ENCODE measurements around the gene DSE.

DNA sequence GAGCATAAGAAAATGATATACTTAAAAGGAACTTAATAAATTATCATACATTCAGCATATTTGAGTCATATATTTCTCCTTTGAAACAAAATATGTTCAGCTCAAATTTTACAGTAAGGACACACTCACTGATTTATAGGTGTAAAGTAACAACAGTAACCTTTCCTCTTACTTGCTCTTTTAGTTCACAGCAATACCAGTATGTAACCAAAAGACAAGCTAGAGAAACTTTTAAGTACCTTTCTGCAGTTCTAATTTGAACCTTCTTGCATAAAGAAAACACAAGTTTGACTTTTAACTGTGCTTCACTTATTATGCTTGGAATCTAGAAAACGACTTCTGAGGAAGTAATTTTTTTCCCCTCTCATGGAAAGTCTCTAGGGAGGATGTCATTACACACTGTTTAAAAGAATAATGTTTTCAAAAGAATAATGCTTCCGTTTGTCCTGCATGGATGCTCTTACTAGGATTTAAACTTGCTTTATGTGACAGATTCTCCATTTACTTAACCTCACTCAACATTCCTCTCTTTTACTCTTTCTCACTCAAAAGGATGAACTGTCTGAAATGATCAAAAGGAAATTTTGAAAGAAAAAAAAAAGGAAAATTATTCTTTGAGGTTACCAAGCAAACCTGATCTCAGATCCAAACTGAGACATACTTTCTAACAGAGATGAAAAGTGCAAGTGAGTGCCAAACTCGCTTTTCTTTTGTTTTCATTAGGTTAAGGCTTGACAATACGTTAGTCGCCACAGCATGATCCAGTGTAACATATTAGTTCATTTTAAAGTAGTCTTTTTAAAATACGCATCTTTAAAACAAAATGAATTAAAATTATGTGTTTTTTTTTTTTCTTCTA is 68.1 kb downstream of the DSE start:
- TF ChIP-seq, protein P1, sequence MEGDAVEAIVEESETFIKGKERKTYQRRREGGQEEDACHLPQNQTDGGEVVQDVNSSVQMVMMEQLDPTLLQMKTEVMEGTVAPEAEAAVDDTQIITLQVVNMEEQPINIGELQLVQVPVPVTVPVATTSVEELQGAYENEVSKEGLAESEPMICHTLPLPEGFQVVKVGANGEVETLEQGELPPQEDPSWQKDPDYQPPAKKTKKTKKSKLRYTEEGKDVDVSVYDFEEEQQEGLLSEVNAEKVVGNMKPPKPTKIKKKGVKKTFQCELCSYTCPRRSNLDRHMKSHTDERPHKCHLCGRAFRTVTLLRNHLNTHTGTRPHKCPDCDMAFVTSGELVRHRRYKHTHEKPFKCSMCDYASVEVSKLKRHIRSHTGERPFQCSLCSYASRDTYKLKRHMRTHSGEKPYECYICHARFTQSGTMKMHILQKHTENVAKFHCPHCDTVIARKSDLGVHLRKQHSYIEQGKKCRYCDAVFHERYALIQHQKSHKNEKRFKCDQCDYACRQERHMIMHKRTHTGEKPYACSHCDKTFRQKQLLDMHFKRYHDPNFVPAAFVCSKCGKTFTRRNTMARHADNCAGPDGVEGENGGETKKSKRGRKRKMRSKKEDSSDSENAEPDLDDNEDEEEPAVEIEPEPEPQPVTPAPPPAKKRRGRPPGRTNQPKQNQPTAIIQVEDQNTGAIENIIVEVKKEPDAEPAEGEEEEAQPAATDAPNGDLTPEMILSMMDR (conservative IDR thresholded peaks at IDR 0.05): no peak
- TF ChIP-seq EZH2 (IDR thresholded peaks at IDR 0.05; ENCODE audit: low read depth): no peak

Data from PC-9 (cell line).